ENCODE measurements around the gene CREB3L1. TPM values are rescaled to one million over a fixed set of nuclear protein-coding genes. Genes with fewer than 3 reads are reported as not detected.

Gene CREB3L1
- total and polyA plus RNA-seq, 2 experiments from 2014 or later: 8.5 to 10.4 TPM

- TF ChIP-seq, protein P1, sequence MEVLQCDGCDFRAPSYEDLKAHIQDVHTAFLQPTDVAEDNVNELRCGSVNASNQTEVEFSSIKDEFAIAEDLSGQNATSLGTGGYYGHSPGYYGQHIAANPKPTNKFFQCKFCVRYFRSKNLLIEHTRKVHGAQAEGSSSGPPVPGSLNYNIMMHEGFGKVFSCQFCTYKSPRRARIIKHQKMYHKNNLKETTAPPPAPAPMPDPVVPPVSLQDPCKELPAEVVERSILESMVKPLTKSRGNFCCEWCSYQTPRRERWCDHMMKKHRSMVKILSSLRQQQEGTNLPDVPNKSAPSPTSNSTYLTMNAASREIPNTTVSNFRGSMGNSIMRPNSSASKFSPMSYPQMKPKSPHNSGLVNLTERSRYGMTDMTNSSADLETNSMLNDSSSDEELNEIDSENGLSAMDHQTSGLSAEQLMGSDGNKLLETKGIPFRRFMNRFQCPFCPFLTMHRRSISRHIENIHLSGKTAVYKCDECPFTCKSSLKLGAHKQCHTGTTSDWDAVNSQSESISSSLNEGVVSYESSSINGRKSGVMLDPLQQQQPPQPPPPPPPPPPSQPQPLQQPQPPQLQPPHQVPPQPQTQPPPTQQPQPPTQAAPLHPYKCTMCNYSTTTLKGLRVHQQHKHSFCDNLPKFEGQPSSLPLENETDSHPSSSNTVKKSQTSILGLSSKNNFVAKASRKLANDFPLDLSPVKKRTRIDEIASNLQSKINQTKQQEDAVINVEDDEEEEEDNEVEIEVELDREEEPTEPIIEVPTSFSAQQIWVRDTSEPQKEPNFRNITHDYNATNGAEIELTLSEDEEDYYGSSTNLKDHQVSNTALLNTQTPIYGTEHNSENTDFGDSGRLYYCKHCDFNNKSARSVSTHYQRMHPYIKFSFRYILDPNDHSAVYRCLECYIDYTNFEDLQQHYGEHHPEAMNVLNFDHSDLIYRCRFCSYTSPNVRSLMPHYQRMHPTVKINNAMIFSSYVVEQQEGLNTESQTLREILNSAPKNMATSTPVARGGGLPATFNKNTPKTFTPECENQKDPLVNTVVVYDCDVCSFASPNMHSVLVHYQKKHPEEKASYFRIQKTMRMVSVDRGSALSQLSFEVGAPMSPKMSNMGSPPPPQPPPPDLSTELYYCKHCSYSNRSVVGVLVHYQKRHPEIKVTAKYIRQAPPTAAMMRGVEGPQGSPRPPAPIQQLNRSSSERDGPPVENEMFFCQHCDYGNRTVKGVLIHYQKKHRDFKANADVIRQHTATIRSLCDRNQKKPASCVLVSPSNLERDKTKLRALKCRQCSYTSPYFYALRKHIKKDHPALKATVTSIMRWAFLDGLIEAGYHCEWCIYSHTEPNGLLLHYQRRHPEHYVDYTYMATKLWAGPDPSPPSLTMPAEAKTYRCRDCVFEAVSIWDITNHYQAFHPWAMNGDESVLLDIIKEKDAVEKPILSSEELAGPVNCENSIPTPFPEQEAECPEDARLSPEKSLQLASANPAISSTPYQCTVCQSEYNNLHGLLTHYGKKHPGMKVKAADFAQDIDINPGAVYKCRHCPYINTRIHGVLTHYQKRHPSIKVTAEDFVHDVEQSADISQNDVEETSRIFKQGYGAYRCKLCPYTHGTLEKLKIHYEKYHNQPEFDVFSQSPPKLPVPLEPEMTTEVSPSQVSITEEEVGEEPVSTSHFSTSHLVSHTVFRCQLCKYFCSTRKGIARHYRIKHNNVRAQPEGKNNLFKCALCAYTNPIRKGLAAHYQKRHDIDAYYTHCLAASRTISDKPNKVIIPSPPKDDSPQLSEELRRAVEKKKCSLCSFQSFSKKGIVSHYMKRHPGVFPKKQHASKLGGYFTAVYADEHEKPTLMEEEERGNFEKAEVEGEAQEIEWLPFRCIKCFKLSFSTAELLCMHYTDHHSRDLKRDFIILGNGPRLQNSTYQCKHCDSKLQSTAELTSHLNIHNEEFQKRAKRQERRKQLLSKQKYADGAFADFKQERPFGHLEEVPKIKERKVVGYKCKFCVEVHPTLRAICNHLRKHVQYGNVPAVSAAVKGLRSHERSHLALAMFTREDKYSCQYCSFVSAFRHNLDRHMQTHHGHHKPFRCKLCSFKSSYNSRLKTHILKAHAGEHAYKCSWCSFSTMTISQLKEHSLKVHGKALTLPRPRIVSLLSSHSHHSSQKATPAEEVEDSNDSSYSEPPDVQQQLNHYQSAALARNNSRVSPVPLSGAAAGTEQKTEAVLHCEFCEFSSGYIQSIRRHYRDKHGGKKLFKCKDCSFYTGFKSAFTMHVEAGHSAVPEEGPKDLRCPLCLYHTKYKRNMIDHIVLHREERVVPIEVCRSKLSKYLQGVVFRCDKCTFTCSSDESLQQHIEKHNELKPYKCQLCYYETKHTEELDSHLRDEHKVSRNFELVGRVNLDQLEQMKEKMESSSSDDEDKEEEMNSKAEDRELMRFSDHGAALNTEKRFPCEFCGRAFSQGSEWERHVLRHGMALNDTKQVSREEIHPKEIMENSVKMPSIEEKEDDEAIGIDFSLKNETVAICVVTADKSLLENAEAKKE (CRISPR knock-in tag; IDR thresholded peaks at IDR 0.05): no peak
- no peak for TF ChIP-seq ZNF114 (CRISPR knock-in tag; IDR thresholded peaks at IDR 0.05)
- no peak for TF ChIP-seq POLR2AphosphoS5 (IDR thresholded peaks at IDR 0.05; ENCODE audit: low read depth)
- no peak for TF ChIP-seq STAT1 (IDR thresholded peaks at IDR 0.05; ENCODE audit: unreplicated experiment)
- no peak for TF ChIP-seq EZH2 (IDR thresholded peaks at IDR 0.05; ENCODE audit: low read depth, unreplicated experiment)
These were observed 26.8 kb upstream of the CREB3L1 start (continued) for GRCh38 chr11:46250745-46251052.

DNA sequence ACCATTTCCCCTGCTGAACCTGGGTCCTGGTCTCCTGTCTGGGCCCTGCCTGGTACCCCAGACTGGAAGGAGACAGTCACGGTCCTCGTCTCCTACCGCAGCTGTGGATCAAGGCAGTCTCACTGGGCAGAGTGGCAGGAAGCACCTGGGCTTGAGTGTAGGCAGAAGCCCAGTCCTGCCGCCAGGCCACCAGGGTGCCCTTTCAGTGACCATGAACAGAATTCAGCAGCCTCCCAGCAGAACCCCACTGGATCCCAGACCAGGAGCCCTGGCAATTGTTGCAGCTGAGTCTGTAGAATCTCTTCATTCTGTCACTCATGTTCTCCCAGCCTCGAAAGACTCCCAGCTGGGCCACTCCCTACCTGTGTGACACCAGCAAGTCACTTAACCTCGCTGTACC is 25.5 kb upstream of the CREB3L1 start:
- H3K36me3 Mint-ChIP-seq (ENCODE audit: low read depth): no peaks in the 10 kb centered on the region
- Histone ChIP-seq H3K27me3 (ENCODE audit: insufficient read depth) (no peaks in the 10 kb centered on the region), H3K4me2 (no peak overlapping the region), H3K27ac (ENCODE audit: low read depth) (no peak overlapping the region), H2AFZ (no peak overlapping the region; the same call in 1 of the 2 replicates), H3K79me2 (replicated peaks; ENCODE audit: insufficient read depth) (no peaks in the 10 kb centered on the region), H3K36me3 (ENCODE audit: insufficient read depth) (no peaks in the 10 kb centered on the region), H4K20me1 (replicated peaks; ENCODE audit: insufficient read depth) (no peaks in the 10 kb centered on the region), H3K9me2 (ENCODE audit: insufficient read depth) (no peaks in the 10 kb centered on the region), H3K4me1 (ENCODE audit: insufficient read depth) (peaks cover 17% of the 10 kb centered on the region), H3F3A (replicated peaks; ENCODE audit: low read depth) (peaks cover 4% of the 10 kb centered on the region; the same call in 1 of the 2 replicates), H3K4me3 (no peak overlapping the region)
- no peak overlapping the region for H3K27ac Mint-ChIP-seq
- peaks cover 26% of the 10 kb centered on the region for H3K4me1 Mint-ChIP-seq
- DNase-seq (ENCODE audit: low spot score) (no peak), ATAC-seq (no peak)
- H3K4me3 Mint-ChIP-seq: no peak overlapping the region
- H3K27me3 Mint-ChIP-seq (ENCODE audit: insufficient read depth, low read depth, poor library complexity): peaks cover 6% of the 10 kb centered on the region
- no peaks in the 10 kb centered on the region for H3K9me3 Mint-ChIP-seq
- TF ChIP-seq POLR2AphosphoS5 (IDR thresholded peaks at IDR 0.05; ENCODE audit: low read depth) (no peak), STAT1 (IDR thresholded peaks at IDR 0.05; ENCODE audit: unreplicated experiment) (no peak), JUNB (IDR thresholded peaks at IDR 0.05; ENCODE audit: unreplicated experiment) (no peak), EZH2phosphoT487 (IDR thresholded peaks at IDR 0.05; ENCODE audit: unreplicated experiment) (no peak), ZNF114 (CRISPR knock-in tag; IDR thresholded peaks at IDR 0.05) (no peak), CTCF (conservative IDR thresholded peaks at IDR 0.05; ENCODE audit: low read depth in 2 of 2) (no peak), ZNF331 (CRISPR knock-in tag; IDR thresholded peaks at IDR 0.05; ENCODE audit: low read depth) (no peak), REST (IDR thresholded peaks at IDR 0.05; ENCODE audit: unreplicated experiment) (no peak)
- TF ChIP-seq, protein P2, sequence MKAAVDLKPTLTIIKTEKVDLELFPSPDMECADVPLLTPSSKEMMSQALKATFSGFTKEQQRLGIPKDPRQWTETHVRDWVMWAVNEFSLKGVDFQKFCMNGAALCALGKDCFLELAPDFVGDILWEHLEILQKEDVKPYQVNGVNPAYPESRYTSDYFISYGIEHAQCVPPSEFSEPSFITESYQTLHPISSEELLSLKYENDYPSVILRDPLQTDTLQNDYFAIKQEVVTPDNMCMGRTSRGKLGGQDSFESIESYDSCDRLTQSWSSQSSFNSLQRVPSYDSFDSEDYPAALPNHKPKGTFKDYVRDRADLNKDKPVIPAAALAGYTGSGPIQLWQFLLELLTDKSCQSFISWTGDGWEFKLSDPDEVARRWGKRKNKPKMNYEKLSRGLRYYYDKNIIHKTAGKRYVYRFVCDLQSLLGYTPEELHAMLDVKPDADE (IDR thresholded peaks at IDR 0.05): no peak

Data from GM23338 (cell line).